SK-N-MC (cell line): ENCODE data around the gene ALPL.

ENCODE experiments used
- DNase-seq: peaks from one replicate; pipeline ENCODE4 v3.0.0-alpha.2; 2011; ENCODE audit warnings: low read depth, low spot score
- H3K27ac ChIP-seq: fragments of 200-600 bp; sonication (generic); 2 replicates; pipeline ENCODE4 v1.5.1; 2016; ENCODE audit warnings: mixed run types
- H3K36me3 ChIP-seq: fragments of 200-600 bp; sonication (generic); 2 replicates; pipeline ENCODE4 v1.6.1; 2017; ENCODE audit warnings: antibody characterized with exemption, low read length, mixed read lengths; ENCODE audit not compliant: insufficient read depth
- H3K4me3 ChIP-seq: fragments of 200-600 bp; sonication (generic); 2 replicates; pipeline ENCODE4 v1.5.1; 2016
- H3K9ac ChIP-seq: fragments of 200-600 bp; sonication (generic); 2 replicates; pipeline ENCODE4 v1.8.0; 2017; ENCODE audit warnings: mixed run types, mixed read lengths; ENCODE audit not compliant: insufficient read length
- H3K9me3 ChIP-seq: fragments of 200-600 bp; sonication (generic); 2 replicates; pipeline ENCODE4 v1.6.1; 2017; ENCODE audit warnings: low read depth, mild to moderate bottlenecking, antibody characterized with exemption, low read length, moderate library complexity, mixed read lengths
- EZH2 ChIP-seq: fragments of 200-600 bp; sonication (generic); IDR thresholded peaks from one replicate; pipeline ENCODE4 v1.6.1; 2017; ENCODE audit warnings: antibody characterized with exemption
- FOXP2 ChIP-seq: optimal IDR thresholded peaks from 2 replicates; pipeline ENCODE3; 2011; ENCODE audit warnings: mild to moderate bottlenecking, moderate library complexity; ENCODE audit not compliant: insufficient read depth; ENCODE audit errors: extremely low read length, control extremely low read depth
- POLR2AphosphoS5 ChIP-seq: IDR thresholded peaks from 2 replicates; pipeline ENCODE4 v1.6.1; 2012; ENCODE audit warnings: mild to moderate bottlenecking, low read depth, low read length, borderline replicate concordance

Gene ALPL

GRCh38 chr1:21621051-21621450 lies 111.8 kb downstream of the ALPL start:
- TF ChIP-seq POLR2AphosphoS5 (no peak), FOXP2 (no peak), EZH2 (no peak)
- Histone ChIP-seq H3K9ac (no peak overlapping the region), H3K9me3 (no peaks in the 10 kb centered on the region), H3K4me3 (peak overlapping the region; percentile 69), H3K27ac (no peak overlapping the region), H3K36me3 (no peaks in the 10 kb centered on the region; the same call in none of the 2 replicates)
- no peak for DNase-seq

DNA sequence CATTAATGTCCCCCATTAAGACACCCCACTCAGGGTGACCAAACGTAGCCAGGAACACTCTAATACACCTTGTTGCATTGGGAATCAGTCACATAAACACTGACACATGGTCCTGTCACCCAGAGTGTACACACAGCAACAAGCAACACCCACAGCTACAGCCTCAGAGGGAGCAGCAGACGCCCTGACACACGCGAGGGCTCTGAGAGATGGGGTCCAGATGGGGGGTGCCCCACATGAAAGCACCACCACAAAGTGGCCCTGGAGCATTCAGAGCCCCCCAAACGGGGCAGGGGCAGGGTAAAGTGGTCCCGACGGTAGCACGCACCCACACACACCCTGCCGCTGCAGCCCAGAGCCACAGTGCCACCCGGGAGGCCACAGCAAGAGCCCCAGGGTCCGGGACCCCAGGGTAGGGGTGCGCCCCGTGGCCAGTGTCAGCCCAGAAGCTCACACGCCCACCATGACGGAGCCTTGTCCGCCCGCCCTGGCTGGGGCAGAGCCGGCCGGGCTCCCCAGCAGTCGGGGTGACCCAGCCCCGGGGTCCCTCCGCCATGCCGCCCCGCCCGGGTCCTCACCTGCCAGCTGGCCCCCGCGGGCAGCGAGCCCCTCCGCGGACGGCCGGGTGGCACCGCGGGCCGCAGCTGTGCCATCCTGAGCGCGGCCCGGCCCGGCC lies 112.7 kb downstream of the ALPL start:
- H3K27ac ChIP-seq = no peak overlapping the region
- H3K9me3 ChIP-seq = no peaks in the 10 kb centered on the region
- DNase-seq = no peak
- no peak for TF ChIP-seq FOXP2
- TF ChIP-seq POLR2AphosphoS5 = no peak
- no peak for TF ChIP-seq EZH2
- peak overlapping the region; percentile 69 for H3K4me3 ChIP-seq
- no peak overlapping the region for H3K9ac ChIP-seq
- H3K36me3 ChIP-seq = no peaks in the 10 kb centered on the region; the same call in 1 of the 2 replicates

- H3K9ac ChIP-seq = peak overlapping the region; percentile 47
- H3K27ac ChIP-seq = peak overlapping the region; percentile 84
- H3K9me3 ChIP-seq = no peaks in the 10 kb centered on the region
- H3K36me3 ChIP-seq = no peaks in the 10 kb centered on the region; the same call in 1 of the 2 replicates
- no peak for DNase-seq
- TF ChIP-seq POLR2AphosphoS5 (peak; percentile 49; the same call in 1 of the 2 replicates), EZH2 (no peak), FOXP2 (no peak)
- peak overlapping the region; percentile 73 for H3K4me3 ChIP-seq
These were observed 113.5 kb downstream of the ALPL start for GRCh38 chr1:21622466-21623315.

DNA sequence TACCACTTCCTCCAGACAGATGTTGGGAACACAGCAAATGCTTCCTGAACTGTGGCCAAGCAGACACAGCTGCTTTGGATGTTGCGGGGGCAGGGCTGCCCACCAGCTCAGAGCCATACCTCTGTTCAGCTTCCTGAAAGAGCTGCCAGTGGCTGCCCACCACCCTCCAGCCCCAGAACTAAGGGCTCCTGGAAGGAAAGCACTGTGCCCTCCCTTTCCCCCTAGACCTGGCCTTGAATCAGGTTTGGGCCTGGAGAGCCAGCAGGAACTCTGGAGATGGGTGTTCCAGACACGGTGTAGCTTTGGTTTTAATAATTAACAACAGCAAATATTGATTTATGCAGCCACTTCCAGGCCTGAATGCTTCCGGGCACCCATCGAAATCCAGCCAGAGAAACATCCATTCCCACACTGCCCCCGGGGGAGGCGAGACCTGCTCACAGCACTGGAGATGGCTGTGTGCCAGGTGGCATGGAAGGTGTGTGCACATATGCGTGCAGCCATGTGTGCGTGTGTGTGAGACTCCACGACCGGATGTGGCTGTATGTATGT lies 114.3 kb downstream of the ALPL start:
- no peak for DNase-seq

GRCh38 chr1:21624571-21625389 lies 115.6 kb downstream of the ALPL start:
- H3K27ac ChIP-seq = peak overlapping the region; percentile 84
- H3K36me3 ChIP-seq = no peaks in the 10 kb centered on the region; the same call in 1 of the 2 replicates
- no peak for DNase-seq
- no peaks in the 10 kb centered on the region for H3K9me3 ChIP-seq
- peak overlapping the region; percentile 38; the same call in 1 of the 2 replicates for H3K4me3 ChIP-seq
- H3K9ac ChIP-seq = no peak overlapping the region
- TF ChIP-seq FOXP2 = no peak
- TF ChIP-seq POLR2AphosphoS5 = no peak
- no peak for TF ChIP-seq EZH2

More for the DNA sequence above, 114.3 kb downstream of the ALPL start:
- Histone ChIP-seq H3K9me3 (no peaks in the 10 kb centered on the region), H3K36me3 (no peaks in the 10 kb centered on the region; the same call in 1 of the 2 replicates), H3K4me3 (peak overlapping the region; percentile 73), H3K9ac (peak overlapping the region; percentile 47), H3K27ac (peak overlapping the region; percentile 84)
- TF ChIP-seq POLR2AphosphoS5 = no peak
- no peak for TF ChIP-seq FOXP2
- no peak for TF ChIP-seq EZH2

DNA sequence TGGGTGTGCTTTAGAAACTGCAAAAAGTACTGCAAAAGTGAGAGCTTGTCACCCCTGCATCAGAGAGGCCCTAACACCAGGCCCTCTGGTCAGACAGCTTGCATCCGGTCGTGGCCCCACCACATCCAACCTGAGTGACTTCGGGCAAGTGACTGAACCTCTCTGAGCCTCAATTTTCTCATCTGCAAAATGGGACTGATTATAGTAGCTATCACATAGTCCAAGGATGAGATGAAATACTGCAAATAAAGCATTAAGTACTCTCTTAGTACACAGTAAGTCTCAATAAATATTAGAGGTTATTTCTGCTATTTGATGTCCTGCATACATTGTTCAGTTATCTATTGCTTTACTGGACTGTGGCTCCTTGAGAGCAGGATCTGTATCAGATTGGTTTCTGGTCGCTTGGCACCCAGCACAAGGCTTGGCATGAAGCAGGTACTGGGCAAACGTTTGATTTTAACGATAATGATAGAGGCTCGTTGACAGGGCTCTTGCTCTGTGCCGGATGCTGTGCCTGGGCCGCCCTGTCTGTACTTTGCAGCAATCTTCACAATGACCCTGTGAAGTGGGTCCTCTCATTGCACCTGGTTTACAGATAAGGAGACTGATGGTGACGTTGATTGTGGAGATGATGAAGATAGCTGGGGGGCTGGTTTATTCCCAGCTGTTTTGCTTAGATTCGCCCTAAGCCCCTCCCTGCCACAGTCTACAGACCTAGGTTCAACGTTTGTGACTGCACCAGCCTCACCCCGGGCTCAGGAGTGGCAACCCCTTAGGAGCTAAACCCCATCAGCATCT lies 116.4 kb downstream of the ALPL start:
- no peak overlapping the region for H3K9ac ChIP-seq
- no peaks in the 10 kb centered on the region for H3K9me3 ChIP-seq
- no peak overlapping the region for H3K4me3 ChIP-seq
- peak overlapping the region; percentile 84 for H3K27ac ChIP-seq
- H3K36me3 ChIP-seq = no peaks in the 10 kb centered on the region; the same call in 1 of the 2 replicates
- TF ChIP-seq POLR2AphosphoS5 = no peak
- TF ChIP-seq EZH2 = no peak
- no peak for TF ChIP-seq FOXP2
- DNase-seq = no peak

- H3K9me3 ChIP-seq = no peaks in the 10 kb centered on the region
- TF ChIP-seq EZH2 (no peak), FOXP2 (no peak), POLR2AphosphoS5 (no peak)
- H3K27ac ChIP-seq = no peak overlapping the region
- H3K36me3 ChIP-seq = no peaks in the 10 kb centered on the region; the same call in 1 of the 2 replicates
- H3K4me3 ChIP-seq = no peak overlapping the region
- no peak overlapping the region for H3K9ac ChIP-seq
- no peak for DNase-seq
These were observed 117.7 kb downstream of the ALPL start for GRCh38 chr1:21626921-21627339.
